CD4-positive, alpha-beta memory T cell (primary cell): Measurements from ENCODE around the gene NET1. TPM values are rescaled to one million over a fixed set of nuclear protein-coding genes. Genes with fewer than 3 reads are reported as not detected.
A peak's percentile ranks its signal among the peaks of the same experiment; 100 is the strongest.

ENCODE experiments used
- CTCF ChIA-PET: fragments of 350-600 bp; sonication (Branson Sonifier 250); formaldehyde crosslinking; loops from one replicate; lab custom pipeline; 2021; ENCODE audit warnings: inconsistent platforms; ENCODE audit not compliant: partially characterized antibody; lab: Charles Lee
- POLR2A ChIA-PET: fragments of 350-600 bp; sonication (Branson Sonifier 250); formaldehyde crosslinking; loops from one replicate; lab custom pipeline; 2021; ENCODE audit not compliant: partially characterized antibody; lab: Charles Lee
- DNase-seq, 5 donors: peaks; one replicate each; pipeline versions ENCODE4 v3.0.0 to v3.0.0-alpha.2; 2020 to 2022; ENCODE audit warnings: mixed read lengths in 1 of 5
- H3K27ac ChIP-seq: one replicate; pipeline ENCODE4 v1.7.0; 2013; ENCODE audit warnings: low read depth, low read length
- H3K27me3 ChIP-seq: 2 replicates; pipeline ENCODE4 v1.7.0; 2013; ENCODE audit warnings: mild to moderate bottlenecking, low read length, moderate library complexity; ENCODE audit not compliant: insufficient read depth
- H3K36me3 ChIP-seq: 2 replicates; pipeline ENCODE4 v1.7.0; 2013; ENCODE audit warnings: mild to moderate bottlenecking, low read length, moderate library complexity; ENCODE audit not compliant: insufficient read depth
- H3K4me1 ChIP-seq: 2 replicates; pipeline ENCODE4 v1.7.0; 2013; ENCODE audit warnings: mild to moderate bottlenecking, low read length, moderate library complexity; ENCODE audit not compliant: insufficient read depth
- H3K4me3 ChIP-seq, 2 donors: one replicate each; pipeline ENCODE4 v1.7.0; 2013; ENCODE audit warnings: low read length in 2 of 2, mild to moderate bottlenecking in 1 of 2
- H3K9me3 ChIP-seq, 2 donors: one replicate each; pipeline ENCODE4 v1.7.0; 2013; ENCODE audit warnings: low read length in 2 of 2, control low read depth in 1 of 2; ENCODE audit not compliant: control insufficient read depth in 1 of 2
- H3K27ac Mint-ChIP-seq, 7 donors: one replicate each; pipeline ENCODE4 v1.8.0; 2020 to 2021; ENCODE audit warnings: mixed read lengths in 7 of 7, mild to moderate bottlenecking in 6 of 7, inconsistent platforms in 3 of 7, moderate library complexity in 3 of 7
- H3K27me3 Mint-ChIP-seq, 2 donors: one replicate each; pipeline ENCODE4 v1.8.0; 2020 to 2021; ENCODE audit warnings: mixed read lengths in 2 of 2
- H3K36me3 Mint-ChIP-seq, 2 donors: one replicate each; pipeline ENCODE4 v1.8.0; 2020 to 2021; ENCODE audit warnings: mixed read lengths in 2 of 2, inconsistent platforms in 1 of 2, mild to moderate bottlenecking in 1 of 2
- H3K4me1 Mint-ChIP-seq, 4 donors: one replicate each; pipeline ENCODE4 v1.8.0; 2020 to 2021; ENCODE audit warnings: mixed read lengths in 4 of 4, mild to moderate bottlenecking in 1 of 4
- H3K4me3 Mint-ChIP-seq, 8 donors: one replicate each; pipeline ENCODE4 v1.8.0; 2020 to 2021; ENCODE audit warnings: mixed read lengths in 8 of 8, mild to moderate bottlenecking in 7 of 8, moderate library complexity in 6 of 8, inconsistent platforms in 3 of 8
- H3K9me3 Mint-ChIP-seq, 8 donors: one replicate each; pipeline ENCODE4 v1.8.0; 2020 to 2021; ENCODE audit warnings: mixed read lengths in 8 of 8, mild to moderate bottlenecking in 5 of 8, inconsistent platforms in 3 of 8, moderate library complexity in 1 of 8
- intact Hi-C: fragments of 100-400 bp; cut with micrococcal nuclease; formaldehyde crosslinking; loops from one replicate; pipeline ENCODE4 v1.15.1; 2023
- polyA plus RNA-seq, 2 donors: library from polyadenylated mRNA; unstranded; fragments of 300-500 nt; fragmentation: Illumina TruSeq; gene quantifications; one replicate each; pipeline ENCODE4 v1.2.3, GENCODE V29; 2021
- total RNA-seq, 2 experiments: library from RNA; stranded (reverse); gene quantifications; one replicate each; pipeline ENCODE4 v1.2.3, GENCODE V29; 2021

The NET1 gene
- total and polyA plus RNA-seq, 4 experiments from 2014 or later, result 5.4 to 16.4 (median 10.5) TPM

GRCh38 chr10:5506751-5507648 is 94.6 kb downstream of the NET1 start:
- Mint-ChIP-seq H3K4me3 (peak overlapping the region in 1 of 8 donors; percentile 51), H3K27ac (peak overlapping the region in 1 of 7 donors; percentile 13), H3K27me3 (peaks cover 6 to 10% of the 10 kb centered on the region in 2 donors), H3K36me3 (no peaks in the 10 kb centered on the region), H3K9me3 (no peaks in the 10 kb centered on the region), H3K4me1 (no peaks in the 10 kb centered on the region)
- DNase-seq, result no peak
- CTCF ChIA-PET, result interaction anchor here (1.1 kb wide), 1 partner anchor 116 kb away, joined by 4 read pairs; no protein-coding TSS in a partner anchor
- no peak overlapping the region for H3K27ac ChIP-seq
- no peaks in the 10 kb centered on the region for H3K9me3 ChIP-seq
- no peaks in the 10 kb centered on the region for H3K36me3 ChIP-seq
- intact Hi-C loops, result no loop called here
- H3K4me1 ChIP-seq, result no peaks in the 10 kb centered on the region
- no peaks in the 10 kb centered on the region for H3K27me3 ChIP-seq
- POLR2A ChIA-PET, result no interaction called here
- no peak overlapping the region for H3K4me3 ChIP-seq

- H3K27ac Mint-ChIP-seq, result no peak overlapping the region
- intact Hi-C loops, result no loop called here
- Histone ChIP-seq H3K36me3 (no peaks in the 10 kb centered on the region), H3K4me3 (no peak overlapping the region), H3K27ac (no peak overlapping the region), H3K4me1 (peaks cover under 1% of the 10 kb centered on the region), H3K9me3 (no peaks in the 10 kb centered on the region), H3K27me3 (no peaks in the 10 kb centered on the region)
- H3K4me1 Mint-ChIP-seq, result peaks cover 0 to 1% (median under 1%) of the 10 kb centered on the region in 4 donors
- ChIA-PET CTCF (interaction anchor here (1.2 kb wide), 1 partner anchor 115 kb away, joined by 4 read pairs; no protein-coding TSS in a partner anchor), POLR2A (no interaction called here)
- H3K27me3 Mint-ChIP-seq, result peaks cover 8% of the 10 kb centered on the region in 2 donors
- H3K4me3 Mint-ChIP-seq, result no peak overlapping the region
- H3K36me3 Mint-ChIP-seq, result no peaks in the 10 kb centered on the region
- no peaks in the 10 kb centered on the region for H3K9me3 Mint-ChIP-seq
- DNase-seq, result no peak
Observed at GRCh38 chr10:5507649-5508131, 95.3 kb downstream of the NET1 start.

- no peak overlapping the region for H3K27ac Mint-ChIP-seq
- CTCF ChIA-PET, result interaction anchor here (1.2 to 1.7 kb wide), 2 partner anchors 114 to 116 kb away, joined by 3 to 4 read pairs; no protein-coding TSS in a partner anchor
- no peak overlapping the region for H3K4me3 ChIP-seq
- POLR2A ChIA-PET, result no interaction called here
- no peaks in the 10 kb centered on the region for H3K36me3 ChIP-seq
- intact Hi-C loops, result no loop called here
- H3K9me3 Mint-ChIP-seq, result no peaks in the 10 kb centered on the region
- H3K27me3 ChIP-seq, result no peaks in the 10 kb centered on the region
- H3K4me1 Mint-ChIP-seq, result peaks cover 3 to 6% (median 4%) of the 10 kb centered on the region in 4 donors
- no peaks in the 10 kb centered on the region for H3K36me3 Mint-ChIP-seq
- peaks cover 7 to 9% of the 10 kb centered on the region in 2 donors for H3K27me3 Mint-ChIP-seq
- DNase-seq, result no peak
- H3K4me1 ChIP-seq, result peaks cover 5% of the 10 kb centered on the region
- no peaks in the 10 kb centered on the region for H3K9me3 ChIP-seq
- no peak overlapping the region for H3K4me3 Mint-ChIP-seq
- no peak overlapping the region for H3K27ac ChIP-seq
Observed at GRCh38 chr10:5508161-5508604, 95.8 kb downstream of the NET1 start.

Other genes with a start within 250 kb of the NET1 start
- 1 to 10 TPM; 8.5 to 9.2 TPM for gene AKR1C8, start 227.4 kb upstream of the NET1 start, total RNA-seq
- not detected for gene AKR1C8, start 227.4 kb upstream of the NET1 start, polyA plus RNA-seq
- gene AKR1C4, start 215.7 kb upstream of the NET1 start, total RNA-seq, result not detected
- gene AKR1C4, start 215.7 kb upstream of the NET1 start, polyA plus RNA-seq, result not detected
- gene UCN3, start 47.6 kb upstream of the NET1 start, total RNA-seq, result not detected
- gene UCN3, start 47.6 kb upstream of the NET1 start, polyA plus RNA-seq, result not detected
- not detected for gene TUBAL3, start 7.7 kb upstream of the NET1 start, total RNA-seq
- not detected for gene TUBAL3, start 7.7 kb upstream of the NET1 start, polyA plus RNA-seq
- gene CALML5, start 87.0 kb downstream of the NET1 start, total RNA-seq, result not detected
- not detected for gene CALML5, start 87.0 kb downstream of the NET1 start, polyA plus RNA-seq
- not detected for gene CALML3, start 112.4 kb downstream of the NET1 start, total RNA-seq
- gene CALML3, start 112.4 kb downstream of the NET1 start, polyA plus RNA-seq, result not detected